ENCODE data around the gene ISCA2. TPM values are rescaled to one million over a fixed set of nuclear protein-coding genes. Genes with fewer than 3 reads are reported as not detected.

The ISCA2 gene
- total and polyA plus RNA-seq, 9 of the 15 experiments (the other 6 are each of a cell fraction or from before 2014, with no cell fraction given), result 5.0 to 36.7 (median 18.1) TPM

DNA sequence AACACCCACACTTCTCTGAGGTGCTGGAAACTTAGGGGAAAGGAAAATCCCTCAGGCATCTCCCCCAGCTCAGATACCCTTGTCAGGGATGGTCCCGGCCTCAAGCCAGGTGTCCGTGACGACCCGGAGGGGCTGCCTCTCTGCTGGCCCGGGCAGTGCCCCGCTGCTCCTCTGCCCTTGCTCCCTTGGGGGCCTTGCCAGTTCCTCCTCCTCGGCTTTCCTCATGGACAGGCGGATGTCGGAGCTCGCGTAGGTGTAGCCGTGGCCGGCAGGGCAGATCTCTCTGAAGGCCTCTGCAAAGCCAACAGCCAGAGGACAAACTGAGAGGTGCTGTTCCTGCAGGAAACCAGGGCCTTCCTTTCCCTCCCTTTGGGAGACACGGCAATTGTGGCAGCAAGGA is 34.8 kb downstream of the ISCA2 start:
- in situ Hi-C loops (cut with MboI), result no loop called here
- no peak overlapping the region for H3K4me3 ChIP-seq
- ChIA-PET CTCF (ENCODE audit: low intra/inter-chr PET ratio) (no interaction called here), POLR2A (no interaction called here)
- H3K79me2 ChIP-seq (ENCODE audit: control insufficient read depth, insufficient read depth, low read length), result no peaks in the 10 kb centered on the region
- no peak for FAIRE-seq
- no peak for TF ChIP-seq SP1 (CRISPR knock-in tag; IDR thresholded peaks at IDR 0.05)
- no peak for TF ChIP-seq RBFOX2 (IDR thresholded peaks at IDR 0.05; ENCODE audit: low read depth, low read length)
- no peak for TF ChIP-seq ZNF41 (CRISPR knock-in tag; conservative IDR thresholded peaks at IDR 0.05)
- no peak for TF ChIP-seq POLR2AphosphoS2 (IDR thresholded peaks at IDR 0.05; ENCODE audit: low read length)
- no peak for TF ChIP-seq U2AF2 (optimal IDR thresholded peaks at IDR 0.05; ENCODE audit: low read depth, low read length)
- TF ChIP-seq ZNF324 (CRISPR knock-in tag; IDR thresholded peaks at IDR 0.05), result no peak
- no peak for TF ChIP-seq ZBTB17 (CRISPR knock-in tag; IDR thresholded peaks at IDR 0.05)
- TF ChIP-seq NFXL1 (CRISPR knock-in tag; IDR thresholded peaks at IDR 0.05), result no peak
- no peak for TF ChIP-seq GATAD2B (IDR thresholded peaks at IDR 0.05; ENCODE audit: borderline replicate concordance)
- no peak for TF ChIP-seq RFX1 (IDR thresholded peaks at IDR 0.05)
- no peak for TF ChIP-seq BDP1 (IDR thresholded peaks at IDR 0.05; ENCODE audit: insufficient read depth, insufficient read length)
- TF ChIP-seq, protein P1, sequence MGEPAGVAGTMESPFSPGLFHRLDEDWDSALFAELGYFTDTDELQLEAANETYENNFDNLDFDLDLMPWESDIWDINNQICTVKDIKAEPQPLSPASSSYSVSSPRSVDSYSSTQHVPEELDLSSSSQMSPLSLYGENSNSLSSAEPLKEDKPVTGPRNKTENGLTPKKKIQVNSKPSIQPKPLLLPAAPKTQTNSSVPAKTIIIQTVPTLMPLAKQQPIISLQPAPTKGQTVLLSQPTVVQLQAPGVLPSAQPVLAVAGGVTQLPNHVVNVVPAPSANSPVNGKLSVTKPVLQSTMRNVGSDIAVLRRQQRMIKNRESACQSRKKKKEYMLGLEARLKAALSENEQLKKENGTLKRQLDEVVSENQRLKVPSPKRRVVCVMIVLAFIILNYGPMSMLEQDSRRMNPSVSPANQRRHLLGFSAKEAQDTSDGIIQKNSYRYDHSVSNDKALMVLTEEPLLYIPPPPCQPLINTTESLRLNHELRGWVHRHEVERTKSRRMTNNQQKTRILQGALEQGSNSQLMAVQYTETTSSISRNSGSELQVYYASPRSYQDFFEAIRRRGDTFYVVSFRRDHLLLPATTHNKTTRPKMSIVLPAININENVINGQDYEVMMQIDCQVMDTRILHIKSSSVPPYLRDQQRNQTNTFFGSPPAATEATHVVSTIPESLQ (CRISPR knock-in tag; IDR thresholded peaks at IDR 0.05), result no peak
- TF ChIP-seq ZNF134 (CRISPR knock-in tag; conservative IDR thresholded peaks at IDR 0.05), result no peak
- no peaks in the 10 kb centered on the region for H3K9me1 ChIP-seq (ENCODE audit: control insufficient read depth, insufficient read depth, low read length)
- no peaks in the 10 kb centered on the region for H3K36me3 ChIP-seq (ENCODE audit: control insufficient read depth, insufficient read depth, low read length)
- BruUV-seq (replicated peaks), result no TSS peak
- H3K9me3 ChIP-seq (replicated peaks; ENCODE audit: control insufficient read depth, insufficient read depth, low read depth, low read length), result no peaks in the 10 kb centered on the region
- no peak for DNase-seq (ENCODE audit: extremely low read depth in 1 of 4, low spot score in 3 of 4)
- peaks cover 0 to 16% of the 10 kb centered on the region in 2 experiments; a peak in 3 of 5 replicates for H3K4me1 ChIP-seq (replicated peaks in 1 of 2; ENCODE audit: control insufficient read depth in 2 of 2, insufficient read depth in 2 of 2, low read length in 2 of 2)
- no peak overlapping the region for H3K4me2 ChIP-seq (ENCODE audit: insufficient read depth, low read length)
- peaks cover 0 to 24% of the 10 kb centered on the region in 2 experiments; a peak in 2 of 5 replicates for H3K27me3 ChIP-seq (ENCODE audit: control insufficient read depth in 2 of 2, insufficient read depth in 2 of 2, low read length in 2 of 2)
- no peak overlapping the region for H3K27ac ChIP-seq (ENCODE audit: extremely low read depth, low read depth, low read length)
- H2AFZ ChIP-seq (ENCODE audit: low read depth, low read length), result no peak overlapping the region
- no peak for ATAC-seq
- 5% methylated on average over 11 of the region's 14 CpGs for WGBS (ENCODE audit: insufficient coverage, low coverage, missing lambda C conversion rate)
- no peak overlapping the region for H3K9ac ChIP-seq (ENCODE audit: insufficient read depth in 1 of 2, low read depth in 2 of 2, low read length in 2 of 2)
- intact Hi-C loops (cut with micrococcal nuclease), result no loop called here
- no peaks in the 10 kb centered on the region for H4K20me1 ChIP-seq (replicated peaks; ENCODE audit: control insufficient read depth, insufficient read depth, low read length)

Data from K562 (cell line).